ENCODE results near the gene ADAMTSL2. TPM values are rescaled to one million over a fixed set of nuclear protein-coding genes. Genes with fewer than 3 reads are reported as not detected.

The ADAMTSL2 gene
- total and polyA plus RNA-seq, 2 of the 13 experiments (the other 11 are each of a cell fraction or from before 2014, with no cell fraction given), result 1.9 to 3.8 TPM

GRCh38 chr9:133496861-133497842, 37.4 kb upstream of the ADAMTSL2 start:
- intact Hi-C loops (cut with micrococcal nuclease; ENCODE audit: unreplicated experiment), result no loop called here
- CTCF ChIA-PET (ENCODE audit: low intra/inter-chr PET ratio, low total read pairs), result no interaction called here
- ATAC-seq, result no peak
- no peak overlapping the region for H3K9ac ChIP-seq (ENCODE audit: insufficient read depth, low read depth, low read length)
- BruUV-seq (replicated peaks), result no TSS peak
- peaks cover 72% of the 10 kb centered on the region for H3K4me1 ChIP-seq (ENCODE audit: insufficient read depth, low read length)
- no peak overlapping the region for H3K27ac ChIP-seq (ENCODE audit: extremely low read length, insufficient read depth, low read length)
- H3K79me2 ChIP-seq (ENCODE audit: insufficient read depth, low read length), result no peaks in the 10 kb centered on the region
- no peaks in the 10 kb centered on the region for H4K20me1 ChIP-seq (ENCODE audit: insufficient read depth, low read length)
- H3K4me3 ChIP-seq (replicated peaks in 1 of 3; ENCODE audit: insufficient read depth in 1 of 3, low read depth in 2 of 3, low read length in 3 of 3), result no peak overlapping the region
- POLR2A ChIA-PET, result interaction anchor here (1.7 kb wide), 1 partner anchor 9 kb away, joined by 6 read pairs; no protein-coding TSS in a partner anchor
- H3K36me3 ChIP-seq (replicated peaks in 1 of 2; ENCODE audit: control insufficient read depth in 1 of 2, insufficient read depth in 2 of 2, low read length in 2 of 2), result no peaks in the 10 kb centered on the region
- peaks cover 8 to 41% of the 10 kb centered on the region in 2 experiments for H3K27me3 ChIP-seq (ENCODE audit: control insufficient read depth in 1 of 2, insufficient read depth in 2 of 2, low read length in 2 of 2)
- H2AFZ ChIP-seq (ENCODE audit: low read length), result no peak overlapping the region
- DNase-seq (ENCODE audit: low spot score), result no peak
- 25% methylated on average over 5 of the region's 35 CpGs for WGBS (ENCODE audit: low lambda C conversion rate)
- peaks cover 6% of the 10 kb centered on the region for H3K9me3 ChIP-seq (ENCODE audit: low read length)
- in situ Hi-C loops (cut with HindIII; ENCODE audit: extremely low pct_ligation_motif_present, low pct_unique_long_range_greater_than_20kb), result no loop called here
- H3K4me2 ChIP-seq (ENCODE audit: low read depth, low read length), result no peak overlapping the region
- no peak for FAIRE-seq
- TF ChIP-seq FOSL1 (CRISPR knock-in tag; IDR thresholded peaks at IDR 0.05; ENCODE audit: borderline replicate concordance), result no peak
- TF ChIP-seq ZNF460 (CRISPR knock-in tag; IDR thresholded peaks at IDR 0.05; ENCODE audit: borderline replicate concordance), result no peak
- no peak for TF ChIP-seq ZNF549 (CRISPR knock-in tag; IDR thresholded peaks at IDR 0.05)
- no peak for TF ChIP-seq ZNF543 (CRISPR knock-in tag; IDR thresholded peaks at IDR 0.05)
- no peak for TF ChIP-seq HOMEZ (CRISPR knock-in tag; IDR thresholded peaks at IDR 0.05; ENCODE audit: low read depth)
- TF ChIP-seq KDM5B (CRISPR knock-in tag; IDR thresholded peaks at IDR 0.05; ENCODE audit: borderline replicate concordance), result no peak
- no peak for TF ChIP-seq ZNF788 (CRISPR knock-in tag; IDR thresholded peaks at IDR 0.05; ENCODE audit: borderline replicate concordance)
- TF ChIP-seq POLR2G (IDR thresholded peaks at IDR 0.05; ENCODE audit: low read depth, low read length), result no peak
- TF ChIP-seq RARA (CRISPR knock-in tag; IDR thresholded peaks at IDR 0.05), result peak; percentile 68
- TF ChIP-seq ZNF34 (CRISPR knock-in tag; IDR thresholded peaks at IDR 0.05; ENCODE audit: borderline replicate concordance), result no peak
- TF ChIP-seq PITX1 (CRISPR knock-in tag; IDR thresholded peaks at IDR 0.05), result peak; percentile 20; the same call in 1 of the 2 replicates
- 0 out of 2 replicates have a peak, but pooled peaks have one; percentile 6 for TF ChIP-seq ZBTB33 (CRISPR knock-in tag; IDR thresholded peaks at IDR 0.05)
- no peak for TF ChIP-seq ZBTB44 (CRISPR knock-in tag; IDR thresholded peaks at IDR 0.05)
- 0 out of 2 replicates have a peak, but pooled peaks have one; percentile 11 for TF ChIP-seq SKIL (CRISPR knock-in tag; IDR thresholded peaks at IDR 0.05; ENCODE audit: borderline replicate concordance)
- TF ChIP-seq ZNF629 (CRISPR knock-in tag; conservative IDR thresholded peaks at IDR 0.05), result peak; percentile 74; the same call in 1 of the 2 replicates
- TF ChIP-seq MBD4 (IDR thresholded peaks at IDR 0.05; ENCODE audit: borderline replicate concordance, low read length), result no peak
